Left lobe of liver (tissue), 2 donors: ENCODE data around the gene NPB. TPM values are rescaled to one million over a fixed set of nuclear protein-coding genes. Genes with fewer than 3 reads are reported as not detected.

Experiments used
- ATAC-seq: fragments of 200-7000 bp; cut with Tn5 transposase; one replicate; pipeline ENCODE4 v1.9.1; 2020; ENCODE audit warnings: mild to moderate bottlenecking, moderate library complexity
- DNase-seq: peaks from one replicate; pipeline ENCODE4 v3.0.0-alpha.2; 2020; ENCODE audit warnings: low spot score
- total RNA-seq: library from RNA; stranded (reverse); gene quantifications from one replicate; pipeline ENCODE4 v1.2.1, GENCODE V29; 2021
- donor health status: DM: no; HTN: no; CAD: no; lungs with moderate emphysema.
- donor health status: DM: no; HTN: yes; CAD: no.

The NPB gene
- total RNA-seq, 1 donor from 2014 or later = 0.13 TPM

DNA sequence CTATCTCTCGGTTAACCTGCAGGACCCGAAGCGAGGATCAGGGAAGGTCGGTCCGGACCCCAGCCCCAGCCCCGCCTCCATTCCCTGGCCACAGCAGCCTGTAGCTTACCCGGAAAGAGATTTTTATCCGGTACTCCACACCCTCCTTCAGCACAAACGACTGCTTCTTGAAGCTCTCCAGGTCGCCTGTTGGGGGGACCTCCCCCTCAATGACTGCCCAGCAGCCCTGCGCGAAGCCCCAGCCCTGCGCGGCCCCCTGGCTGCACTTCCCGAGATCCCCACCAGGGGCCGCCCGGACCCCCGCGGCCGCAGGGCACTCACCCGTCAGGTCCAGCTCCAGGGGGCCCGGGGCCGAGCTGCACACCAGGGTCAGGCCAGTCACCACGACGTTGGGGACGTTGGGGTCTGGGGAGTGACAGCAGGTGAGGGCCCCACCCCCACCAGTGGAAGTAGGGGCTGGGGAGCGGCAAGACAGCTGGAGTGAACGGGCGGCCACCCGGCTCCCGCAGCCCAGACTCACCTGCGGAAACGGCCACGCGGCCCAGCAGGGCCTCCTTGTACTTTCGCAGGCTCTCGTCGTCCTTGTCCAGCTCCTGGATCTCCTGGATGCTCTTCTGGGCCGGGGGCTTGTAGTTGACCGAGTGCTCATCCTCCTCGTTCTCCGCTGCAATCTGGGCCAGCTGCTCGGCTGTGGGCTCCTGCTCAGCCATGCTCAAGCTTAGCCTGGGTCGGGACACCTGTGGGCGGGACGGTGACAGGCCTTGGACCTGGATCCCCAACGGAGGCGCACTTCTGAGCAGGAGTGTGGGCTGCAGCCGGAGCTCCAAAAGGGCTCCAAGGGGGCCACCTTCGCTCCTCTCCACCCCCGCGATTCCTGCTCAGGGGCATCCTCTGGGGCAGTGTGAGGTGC lies 32.6 kb upstream of the NPB start:
- peak; percentile 71 for DNase-seq
- ATAC-seq = peak; percentile 12

GRCh38 chr17:81870131-81870980 lies 31.7 kb upstream of the NPB start:
- ATAC-seq (peak; percentile 0), DNase-seq (peak; percentile 63)

DNA sequence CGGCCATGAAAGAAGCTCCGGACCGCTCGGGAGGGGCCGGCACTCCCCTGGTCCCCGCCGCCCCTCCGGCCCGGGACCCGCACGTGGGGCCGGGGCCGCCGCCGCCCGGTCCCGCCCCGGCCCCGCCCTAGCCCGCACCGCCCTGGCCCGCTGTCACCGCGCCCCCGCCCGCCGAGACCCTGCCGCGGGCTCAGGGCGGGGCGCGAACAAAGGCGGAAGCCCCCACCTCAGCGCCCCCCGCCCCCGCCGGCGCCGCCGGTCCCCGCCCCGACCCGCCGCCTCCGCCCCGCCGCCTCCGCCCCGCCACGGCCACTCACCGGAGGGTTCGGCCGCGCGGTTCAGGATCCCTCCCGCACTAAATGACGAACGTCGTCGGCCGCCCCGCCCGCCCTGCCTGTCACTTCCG lies 31.1 kb upstream of the NPB start, which contains the start of gene ARHGDIA:
Gene ARHGDIA, minus strand, starts transcription at position 357 of the 406 bp plus-strand sequence. CDS start 1,407 bp downstream, outside the sequence.
- ATAC-seq = peak; percentile 50

DNA sequence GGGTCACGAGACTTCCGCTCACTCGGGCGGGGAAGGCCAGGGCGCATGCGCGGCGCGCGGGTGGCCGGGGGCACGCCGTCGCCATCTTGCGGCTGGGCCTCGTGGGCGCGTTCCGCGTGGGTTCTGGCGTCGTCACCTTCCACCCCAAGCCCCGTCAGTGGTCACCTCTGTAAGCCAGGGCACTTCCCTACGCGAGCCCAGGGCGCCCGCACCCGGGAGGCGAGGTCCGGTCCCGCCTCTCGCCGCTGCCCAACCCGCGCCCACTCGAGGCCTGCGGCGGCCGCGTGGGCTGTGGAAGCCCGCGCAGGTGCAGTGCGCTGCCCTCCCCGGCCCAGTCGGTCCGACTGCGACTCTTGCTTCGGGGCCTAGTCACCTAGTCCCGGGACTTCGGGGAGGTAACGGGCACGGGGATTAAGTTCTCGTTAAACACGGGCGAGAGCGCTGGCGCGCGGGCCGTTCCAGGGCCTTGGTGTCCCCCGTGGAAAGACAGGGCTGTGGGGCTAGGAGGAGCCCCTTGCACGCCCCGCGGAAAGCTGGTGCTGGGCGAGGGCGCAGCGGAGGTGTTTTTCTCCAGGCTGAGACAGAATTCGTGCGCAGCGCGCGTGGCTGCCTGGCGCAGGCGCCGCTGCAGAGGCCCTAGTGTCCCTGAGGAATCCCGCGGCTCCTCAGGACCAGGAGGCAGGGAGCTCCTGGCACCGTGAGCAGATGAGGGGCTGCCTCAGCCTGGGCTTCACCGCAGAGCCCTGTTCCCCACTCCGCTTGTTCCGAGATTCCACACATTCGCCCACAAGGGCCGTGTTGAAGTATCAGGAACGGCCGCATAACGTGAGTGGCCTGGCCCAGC lies 30.4 kb upstream of the NPB start:
- DNase-seq (peak; percentile 96), ATAC-seq (peak; percentile 21)

More for the DNA sequence above, 31.1 kb upstream of the NPB start, which contains the start of gene ARHGDIA:
- no peak for DNase-seq

- DNase-seq (no peak), ATAC-seq (no peak)
These were observed 24.5 kb upstream of the NPB start for GRCh38 chr17:81877569-81877968.

- ATAC-seq (no peak), DNase-seq (no peak)
These were observed 23.7 kb upstream of the NPB start for GRCh38 chr17:81878294-81878693.

DNA sequence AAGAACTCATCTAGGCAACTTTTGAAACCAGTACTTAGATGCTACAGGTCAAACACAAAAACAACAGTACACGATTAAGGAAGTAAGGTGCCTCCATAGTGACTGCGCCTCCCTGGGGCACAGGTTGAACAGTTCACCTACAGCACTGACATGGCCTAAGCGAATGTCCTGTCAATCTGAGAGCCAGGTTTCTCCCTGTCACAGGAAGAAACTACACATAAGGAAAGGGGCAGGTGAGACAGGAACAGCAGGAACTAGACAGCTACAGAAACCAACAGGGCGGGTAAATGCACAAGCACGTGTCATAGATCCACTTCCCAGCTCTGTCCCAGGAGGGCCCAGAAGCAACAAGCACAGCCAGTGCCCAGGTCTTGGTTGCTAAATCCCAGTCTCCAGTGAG lies 22.9 kb upstream of the NPB start:
- DNase-seq (no peak), ATAC-seq (no peak)

DNA sequence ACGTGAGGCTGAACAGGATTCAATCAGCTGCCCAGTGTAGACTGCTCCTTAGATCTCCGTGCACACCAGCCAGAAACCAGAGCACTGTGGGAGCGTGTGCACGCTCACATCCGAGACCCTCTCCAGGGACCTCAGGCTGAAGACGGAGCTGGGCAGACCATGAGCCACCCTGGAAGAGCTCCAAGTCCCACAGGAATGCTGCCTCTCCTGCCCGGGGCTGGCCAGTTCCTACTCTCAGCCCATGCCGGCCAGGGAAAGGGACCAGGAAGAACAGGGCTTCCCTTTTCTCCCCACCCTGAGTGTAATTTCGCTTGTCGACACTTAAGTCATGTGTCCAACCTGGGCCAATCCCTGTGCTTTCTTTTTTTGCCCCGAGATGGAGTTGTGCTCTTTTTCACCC lies 17.5 kb upstream of the NPB start:
- ATAC-seq (peak; percentile 25), DNase-seq (no peak)

DNA sequence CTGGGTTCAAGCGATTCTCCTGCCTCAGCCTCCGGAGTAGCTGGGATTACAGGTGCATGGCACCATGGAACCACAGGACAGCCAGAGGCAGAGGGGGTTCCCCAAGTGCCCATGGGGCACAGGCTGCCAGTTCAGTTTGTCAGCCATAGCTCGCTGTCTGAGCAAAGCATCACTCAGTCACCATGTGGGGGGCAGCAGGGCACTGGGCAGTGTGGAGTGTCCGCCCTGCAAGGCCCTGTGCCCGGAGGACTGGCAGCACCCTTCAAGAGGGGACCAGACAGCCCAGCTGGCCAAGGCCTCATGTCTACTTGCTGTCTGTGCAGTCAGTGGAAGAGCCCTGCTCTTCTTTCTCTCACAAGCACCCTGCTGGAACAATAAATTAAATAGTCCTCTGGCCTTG lies 17.1 kb upstream of the NPB start:
- ATAC-seq = no peak
- DNase-seq = no peak

GRCh38 chr17:81885454-81885853 lies 16.6 kb upstream of the NPB start:
- ATAC-seq (no peak), DNase-seq (no peak)

DNA sequence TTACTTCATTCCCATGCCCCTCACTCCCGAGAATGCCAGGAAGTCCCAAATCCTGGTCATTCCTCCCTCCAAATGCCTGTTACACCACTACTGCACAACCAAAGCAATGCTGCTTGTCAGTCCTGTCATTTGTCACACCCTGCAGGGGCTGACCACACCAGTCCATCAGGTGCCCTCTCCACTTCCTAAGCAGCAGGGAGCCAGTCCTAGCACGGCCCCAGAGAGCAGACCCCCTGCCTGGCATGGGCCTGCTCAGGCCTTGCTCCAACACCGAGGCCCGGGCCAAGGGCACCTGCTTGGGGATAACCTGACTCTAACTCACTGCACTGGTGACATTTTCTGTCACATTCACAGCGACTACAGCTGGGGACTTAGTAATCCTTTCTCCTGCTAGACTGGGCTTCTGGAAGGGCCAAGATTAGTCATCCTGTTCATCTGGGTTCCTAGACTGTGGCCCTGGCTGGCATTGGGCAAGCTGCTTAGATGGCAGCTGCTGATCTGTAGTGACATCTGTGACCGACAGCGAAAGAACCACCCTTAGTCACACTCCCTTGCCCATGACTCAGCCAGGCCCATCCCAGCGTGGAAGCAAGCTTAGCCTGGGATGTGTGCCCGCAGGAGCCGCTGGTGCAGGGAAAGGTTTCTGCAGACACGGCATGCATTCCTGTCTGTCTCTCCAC lies 16.0 kb upstream of the NPB start:
- no peak for ATAC-seq
- DNase-seq = no peak

DNA sequence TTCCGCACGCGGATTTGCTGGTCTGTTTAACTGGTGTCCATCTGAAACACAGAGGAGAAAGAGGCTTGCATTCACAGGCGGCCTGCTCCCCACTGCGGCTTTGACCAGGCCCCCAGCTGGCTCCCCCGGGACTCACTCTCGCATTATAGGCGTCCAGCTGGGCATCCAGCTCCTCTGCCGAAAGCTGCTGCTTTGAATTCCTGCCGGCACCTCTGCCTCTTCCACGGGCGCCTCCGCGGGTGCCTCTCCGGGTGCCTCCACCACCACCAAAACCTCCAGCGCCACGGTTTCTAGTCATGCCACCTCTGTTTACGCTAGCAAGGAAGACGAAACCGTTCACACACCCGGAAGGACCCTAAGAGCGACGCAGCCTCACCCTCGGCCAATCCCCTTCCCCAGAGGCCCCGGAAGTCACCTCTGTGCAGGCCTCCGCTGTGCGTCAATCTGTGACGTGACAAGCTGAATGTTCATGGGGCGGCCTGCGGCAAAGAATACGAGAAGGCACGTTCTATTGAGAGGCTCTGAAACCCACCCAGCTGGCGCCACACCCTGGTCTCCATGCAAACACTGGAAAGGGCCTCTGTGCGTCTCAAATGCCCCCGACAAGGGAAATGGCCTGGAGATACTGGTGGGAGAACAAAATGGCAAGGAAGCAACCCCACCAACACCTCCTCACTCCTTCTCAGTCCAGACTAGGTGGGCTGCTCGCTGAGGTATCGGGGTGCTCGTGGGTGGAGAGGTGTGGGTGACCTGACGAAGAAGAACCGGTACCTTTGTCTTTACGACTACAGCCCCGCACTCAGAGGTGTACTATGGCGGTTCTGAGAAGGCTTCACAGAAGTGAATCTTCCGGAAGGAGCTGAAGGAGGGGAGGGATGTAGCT lies 13.7 kb upstream of the NPB start:
- no peak for ATAC-seq
- DNase-seq = no peak

- ATAC-seq = no peak
- no peak for DNase-seq
These were observed 12.9 kb upstream of the NPB start for GRCh38 chr17:81888988-81889595.

DNA sequence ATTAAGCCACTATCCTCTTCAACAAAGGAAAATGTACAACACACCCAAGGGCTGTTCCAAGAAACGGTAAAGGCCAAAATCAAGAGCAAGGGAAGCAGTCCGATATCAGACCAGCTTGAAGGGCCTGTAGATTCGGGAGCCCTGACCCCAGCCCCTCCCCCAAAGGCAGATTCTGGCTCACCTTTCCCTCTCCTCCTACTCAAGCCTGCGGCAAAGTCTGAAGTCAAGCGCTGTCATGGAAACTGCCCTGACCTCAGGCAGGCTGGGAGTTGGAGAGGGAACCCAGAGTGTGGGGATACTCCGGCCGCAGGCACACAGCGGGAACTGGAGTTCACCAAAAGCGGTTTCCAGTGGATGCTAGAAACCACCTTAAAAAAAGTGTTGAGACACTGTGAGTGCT lies 12.4 kb upstream of the NPB start:
- DNase-seq (no peak), ATAC-seq (no peak)

DNA sequence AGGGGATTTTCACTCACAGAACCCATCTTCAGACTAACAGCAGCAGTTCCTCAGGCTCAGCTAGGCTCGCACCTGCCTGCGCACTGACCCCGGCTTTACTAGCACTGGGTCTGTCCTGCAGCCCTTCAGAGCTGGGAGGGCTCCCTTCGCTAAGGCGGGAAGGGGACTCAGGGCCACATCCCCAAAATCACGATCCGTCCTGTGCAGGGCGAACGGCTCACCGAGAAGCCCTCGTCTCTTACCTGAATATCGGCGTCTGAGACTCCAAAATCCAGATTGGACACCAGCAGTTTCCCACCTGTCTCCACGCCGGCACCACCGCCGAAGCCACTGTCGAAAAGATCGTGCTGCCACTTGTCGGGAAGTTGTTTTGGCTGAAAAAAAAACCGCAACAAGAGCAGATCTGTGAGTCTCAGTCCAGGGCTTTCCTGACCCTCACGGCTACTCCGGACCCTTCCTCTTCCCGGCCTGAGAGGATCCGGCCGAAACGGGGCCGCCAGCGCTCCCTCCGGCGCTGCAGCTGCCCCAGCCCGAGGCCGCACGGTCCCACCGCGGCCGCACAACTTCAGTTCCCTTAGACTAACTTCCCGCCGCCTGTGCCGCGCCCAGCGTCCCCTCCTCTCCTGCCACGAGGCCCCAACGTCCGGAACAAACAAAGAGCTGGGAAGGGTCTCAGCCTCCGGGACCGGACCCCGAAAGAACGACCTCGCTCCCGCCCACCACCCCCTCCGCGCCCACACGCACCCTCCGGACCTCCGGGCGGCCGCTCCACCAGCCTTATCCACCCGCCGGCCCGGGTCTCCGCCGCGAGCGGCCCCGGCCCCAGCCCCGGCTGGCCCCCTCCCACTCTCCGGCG lies 11.4 kb upstream of the NPB start:
- no peak for ATAC-seq
- no peak for DNase-seq

- ATAC-seq (no peak), DNase-seq (no peak)
These were observed 10.8 kb upstream of the NPB start for GRCh38 chr17:81891303-81891552.

DNA sequence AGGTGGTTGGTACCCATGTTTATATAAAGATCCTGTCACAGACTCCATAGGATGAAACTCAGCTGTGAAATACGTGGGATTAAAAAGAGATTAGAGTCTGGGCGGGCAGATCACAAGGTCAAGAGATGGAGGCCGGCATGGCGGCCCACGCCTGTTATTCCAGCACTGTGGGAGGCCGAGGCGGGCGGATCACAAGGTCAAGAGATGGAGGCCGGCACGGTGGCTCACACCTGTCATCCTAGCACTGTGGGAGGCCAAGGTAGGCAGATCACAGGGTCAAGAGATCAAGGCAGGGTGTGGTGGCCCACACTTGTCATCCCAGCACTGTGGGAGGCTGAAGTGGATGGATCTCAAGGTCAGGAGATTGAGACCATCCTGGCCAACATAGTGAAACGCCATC lies 6.6 kb upstream of the NPB start:
- ATAC-seq (no peak), DNase-seq (no peak)
